Endodermal cell (in vitro differentiated cells): ENCODE results near the gene ZNF155. TPM values are rescaled to one million over a fixed set of nuclear protein-coding genes. Genes with fewer than 3 reads are reported as not detected.

Experiments used
- DNase-seq: peaks from one replicate; pipeline ENCODE4 v3.0.0-alpha.2; 2017
- H3K27ac ChIP-seq: 2 replicates; pipeline ENCODE4 v1.5.1; 2013; ENCODE audit warnings: mild to moderate bottlenecking, low read depth, low read length, moderate library complexity
- H3K27me3 ChIP-seq: 2 replicates; pipeline ENCODE4 v1.6.1; 2013; ENCODE audit warnings: mild to moderate bottlenecking, low read length, moderate library complexity; ENCODE audit not compliant: insufficient read depth, control insufficient read depth, poor library complexity, severe bottlenecking
- H3K36me3 ChIP-seq: 2 replicates; pipeline ENCODE4 v1.7.0; 2013; ENCODE audit warnings: mild to moderate bottlenecking, low read length, moderate library complexity; ENCODE audit not compliant: control insufficient read depth, insufficient read depth
- H3K4me1 ChIP-seq: one replicate; pipeline ENCODE4 v1.7.0; 2013; ENCODE audit warnings: low read length; ENCODE audit not compliant: control insufficient read depth, insufficient read depth
- H3K4me3 ChIP-seq: 2 replicates; pipeline ENCODE4 v1.5.1; 2013; ENCODE audit warnings: mild to moderate bottlenecking, low read length, moderate library complexity
- H3K9ac ChIP-seq: 2 replicates; pipeline ENCODE4 v1.6.1; 2013; ENCODE audit warnings: mild to moderate bottlenecking, low read length, moderate library complexity; ENCODE audit not compliant: poor library complexity, severe bottlenecking; ENCODE audit errors: extremely low read depth
- H3K9me3 ChIP-seq: 2 replicates; pipeline ENCODE4 v1.6.1; 2013; ENCODE audit warnings: mild to moderate bottlenecking, low read length, moderate library complexity; ENCODE audit not compliant: control insufficient read depth
- H3K27ac Mint-ChIP-seq: 2 replicates; pipeline ENCODE4 v1.8.0; 2020; ENCODE audit warnings: mixed read lengths
- H3K27me3 Mint-ChIP-seq: 2 replicates; pipeline ENCODE4 v1.8.0; 2021; ENCODE audit warnings: mild to moderate bottlenecking, mixed read lengths; ENCODE audit not compliant: insufficient read depth
- H3K36me3 Mint-ChIP-seq: 2 replicates; pipeline ENCODE4 v1.8.0; 2020; ENCODE audit warnings: low read depth, mixed read lengths
- H3K4me1 Mint-ChIP-seq: 2 replicates; pipeline ENCODE4 v1.8.0; 2020; ENCODE audit warnings: mixed read lengths
- H3K4me3 Mint-ChIP-seq: 2 replicates; pipeline ENCODE4 v1.8.0; 2020; ENCODE audit warnings: mild to moderate bottlenecking, moderate library complexity, mixed read lengths
- H3K9me3 Mint-ChIP-seq: 2 replicates; pipeline ENCODE4 v1.8.0; 2020; ENCODE audit warnings: mild to moderate bottlenecking, mixed read lengths
- WGBS, 2 experiments: methylation state at CpG; one replicate each; pipeline versions ENCODE4 v1.1.5 to v1.1.7; 2013; ENCODE audit warnings: missing lambda C conversion rate in 2 of 2, mixed read lengths in 1 of 2; ENCODE audit not compliant: insufficient coverage in 1 of 2, insufficient read length in 1 of 2; 5-methylcytosine and 5-hydroxymethylcytosine counted together
- long read RNA-seq, 4 experiments: library from polyadenylated mRNA in 2 of 4; library from RNA in 1 of 4; library from capped mRNA in 1 of 4; stranded (forward) in 3 of 4; unstranded in 1 of 4; transcript quantifications; one replicate each; pipeline ENCODE4 v2.0.0, GENCODE V29; 2020 to 2021; ENCODE audit warnings: inconsistent platforms in 1 of 4
- polyA plus RNA-seq, 2 experiments: library from polyadenylated mRNA; stranded (reverse); fragments of 50-300 nt; gene quantifications; one replicate each; pipeline ENCODE4 v1.2.3, GENCODE V29; 2013
- total RNA-seq, 2 donors: library from RNA; stranded (reverse); fragmentation: NEBNext Ultra II Directional in 1 of 2; extraction: Animal tissue kit (Norgen Biotek cat#: 25700) in 1 of 2; gene quantifications; 2 replicates in 1 of 2; 3 replicates in 1 of 2; pipeline ENCODE4 v1.2.1, GENCODE V29; 2021
- TF ChIP-seq, protein P1 (sequence below): fragments of 200-600 bp; sonication (generic); conservative IDR thresholded peaks from 2 replicates; pipeline ENCODE4 v1.5.0; 2021; ENCODE audit warnings: antibody characterized with exemption, mild to moderate bottlenecking

Gene ZNF155
- total RNA-seq = 10 to 100 TPM in 1 of 2 donors, 1 to 10 TPM in 1; 9.7 to 12.7 TPM
- 12.0 TPM for polyA plus RNA-seq (2013, experiment 1 of 2)
- 8.7 TPM for polyA plus RNA-seq (2013, experiment 2 of 2)
- long read RNA-seq, experiment 1, partial matches to known transcripts = 2 of 3 reads
- long read RNA-seq, experiment 1, other reads (novel, unspliced or antisense) = 1 of 3 reads
- long read RNA-seq, experiment 2, partial matches to known transcripts = 0 of 7 reads
- long read RNA-seq, experiment 2, other reads (novel, unspliced or antisense) = 2 of 7 reads
- long read RNA-seq, experiment 3, transcript ZNF155-201 (5 exons, 2,596 nt) = major isoform, 14 of 24 reads
- long read RNA-seq, experiment 3, partial matches to known transcripts = 1 of 24 reads
- long read RNA-seq, experiment 3, other reads (novel, unspliced or antisense) = 4 of 24 reads
- long read RNA-seq, experiment 4, partial matches to known transcripts = 1 of 8 reads
- long read RNA-seq, experiment 4, other reads (novel, unspliced or antisense) = 4 of 8 reads

DNA sequence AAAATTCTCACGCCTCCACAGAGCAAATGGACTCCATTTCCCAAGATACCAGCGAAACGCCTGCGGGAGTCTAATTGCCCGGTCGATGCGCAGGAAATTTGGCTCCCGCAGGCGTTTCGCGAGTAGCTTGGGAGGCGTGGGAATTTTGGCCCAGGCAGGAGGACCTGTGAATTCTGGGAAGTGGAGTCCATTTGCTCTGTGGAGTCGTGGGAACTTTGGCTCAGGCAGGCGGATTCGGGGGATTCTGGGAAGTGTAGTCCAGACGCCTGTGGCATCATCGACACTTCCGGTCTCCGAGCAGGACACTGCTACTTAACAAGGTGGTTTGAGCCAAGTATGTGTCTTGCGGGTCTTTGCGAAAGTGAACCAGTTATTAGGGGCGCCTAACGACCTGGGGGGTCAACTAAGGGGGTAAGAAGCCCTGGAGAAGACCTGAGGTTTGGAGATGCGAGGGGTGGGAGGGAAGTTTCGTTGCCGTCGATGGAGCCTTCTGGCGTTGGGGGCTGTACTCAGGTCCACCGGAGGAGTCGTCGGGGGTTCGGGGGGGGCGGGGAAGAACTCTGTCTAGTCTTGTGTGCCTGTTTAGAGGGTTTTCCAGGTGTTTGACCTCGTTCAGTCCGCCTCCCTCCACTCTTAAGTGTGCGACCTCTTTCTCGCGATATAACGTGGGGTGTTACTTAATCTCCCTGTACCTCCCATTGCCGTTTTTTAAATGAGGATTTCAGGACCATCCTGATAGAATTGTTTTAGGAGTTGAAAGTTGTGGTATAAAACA is at the start of gene ZNF155:
Gene ZNF155 (plus strand): TSS at position 277 of the 775 bp plus-strand sequence. CDS start 4,356 bp downstream, outside the sequence.
- Histone ChIP-seq H3K4me3 (peak within 1 kb of the TSS; percentile 93), H3K27ac (no peak within 1 kb of the TSS), H3K36me3 (peaks cover 11% of the 10 kb centered on the region), H3K4me1 (no peaks in the 10 kb centered on the region), H3K9me3 (no peaks in the 10 kb centered on the region), H3K9ac (peak within 1 kb of the TSS; percentile 77), H3K27me3 (no peaks in the 10 kb centered on the region)
- TF ChIP-seq, protein P1, sequence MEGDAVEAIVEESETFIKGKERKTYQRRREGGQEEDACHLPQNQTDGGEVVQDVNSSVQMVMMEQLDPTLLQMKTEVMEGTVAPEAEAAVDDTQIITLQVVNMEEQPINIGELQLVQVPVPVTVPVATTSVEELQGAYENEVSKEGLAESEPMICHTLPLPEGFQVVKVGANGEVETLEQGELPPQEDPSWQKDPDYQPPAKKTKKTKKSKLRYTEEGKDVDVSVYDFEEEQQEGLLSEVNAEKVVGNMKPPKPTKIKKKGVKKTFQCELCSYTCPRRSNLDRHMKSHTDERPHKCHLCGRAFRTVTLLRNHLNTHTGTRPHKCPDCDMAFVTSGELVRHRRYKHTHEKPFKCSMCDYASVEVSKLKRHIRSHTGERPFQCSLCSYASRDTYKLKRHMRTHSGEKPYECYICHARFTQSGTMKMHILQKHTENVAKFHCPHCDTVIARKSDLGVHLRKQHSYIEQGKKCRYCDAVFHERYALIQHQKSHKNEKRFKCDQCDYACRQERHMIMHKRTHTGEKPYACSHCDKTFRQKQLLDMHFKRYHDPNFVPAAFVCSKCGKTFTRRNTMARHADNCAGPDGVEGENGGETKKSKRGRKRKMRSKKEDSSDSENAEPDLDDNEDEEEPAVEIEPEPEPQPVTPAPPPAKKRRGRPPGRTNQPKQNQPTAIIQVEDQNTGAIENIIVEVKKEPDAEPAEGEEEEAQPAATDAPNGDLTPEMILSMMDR = no peak
- Mint-ChIP-seq H3K4me1 (peaks cover 2% of the 10 kb centered on the region), H3K27me3 (peaks cover 2% of the 10 kb centered on the region), H3K36me3 (peaks cover 5% of the 10 kb centered on the region), H3K4me3 (peak within 1 kb of the TSS; percentile 96), H3K27ac (peak within 1 kb of the TSS; percentile 95), H3K9me3 (peaks cover 3% of the 10 kb centered on the region)
- peak; percentile 96 for DNase-seq
- WGBS, 2 experiments = 0 to 1% methylated on average over 14 to 40 of the region's 40 CpGs

DNA sequence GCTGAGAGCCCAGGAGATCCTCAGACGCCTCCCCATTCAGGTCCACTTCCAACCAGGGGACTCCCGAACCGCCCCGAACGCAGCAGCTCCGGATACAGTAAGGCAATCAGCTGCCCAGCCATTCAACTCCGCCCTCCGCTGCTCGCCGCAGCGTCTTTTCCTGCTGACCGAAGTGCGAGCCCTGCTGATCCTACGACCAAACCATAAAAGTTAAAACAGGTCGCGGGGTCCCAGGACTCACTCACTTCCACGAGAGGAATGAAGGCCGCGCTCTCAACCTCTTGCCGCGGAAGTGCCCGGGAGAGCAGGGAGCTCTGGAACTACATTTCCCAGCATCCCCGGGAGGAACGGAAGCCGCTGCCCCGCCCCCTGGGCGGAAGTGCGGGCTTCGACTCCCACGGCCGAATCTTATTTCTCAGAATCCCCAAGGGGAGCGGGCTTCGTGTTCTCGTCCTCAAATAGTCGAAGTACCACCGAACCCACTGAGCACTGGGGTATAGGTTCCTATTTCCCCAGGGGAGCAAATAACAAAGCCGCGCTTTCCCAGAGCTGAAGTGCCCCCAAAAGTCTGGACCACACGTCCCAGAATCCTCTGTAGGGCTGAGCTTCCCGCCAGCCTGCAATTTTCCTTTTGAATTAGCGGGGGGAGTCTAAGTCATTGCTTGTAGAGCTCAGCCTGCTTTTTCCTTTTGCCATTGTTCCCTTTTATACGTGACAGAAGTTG is 48.8 kb upstream of the ZNF155 start, which contains the start of gene ZNF45:
Gene ZNF45 (minus strand): TSS at position 298 of the 724 bp plus-strand sequence. CDS start 13,097 bp downstream, outside the sequence.
- peak within 1 kb of the TSS; percentile 94 for H3K27ac Mint-ChIP-seq
- peak; percentile 95 for DNase-seq
- H3K27me3 Mint-ChIP-seq = peaks cover 4% of the 10 kb centered on the region
- Histone ChIP-seq H3K9ac (peak within 1 kb of the TSS; percentile 63), H3K27me3 (no peaks in the 10 kb centered on the region), H3K27ac (no peak within 1 kb of the TSS), H3K4me3 (peak within 1 kb of the TSS; percentile 97), H3K9me3 (no peaks in the 10 kb centered on the region), H3K36me3 (peaks cover 31% of the 10 kb centered on the region), H3K4me1 (no peaks in the 10 kb centered on the region)
- 1% methylated on average over 22 to 42 of the region's 42 CpGs for WGBS, 2 experiments
- TF ChIP-seq, protein P1 = no peak
- peaks cover 27% of the 10 kb centered on the region for H3K36me3 Mint-ChIP-seq
- H3K4me3 Mint-ChIP-seq = peak within 1 kb of the TSS; percentile 95
- H3K9me3 Mint-ChIP-seq = peaks cover 11% of the 10 kb centered on the region
- peaks cover 8% of the 10 kb centered on the region for H3K4me1 Mint-ChIP-seq

DNA sequence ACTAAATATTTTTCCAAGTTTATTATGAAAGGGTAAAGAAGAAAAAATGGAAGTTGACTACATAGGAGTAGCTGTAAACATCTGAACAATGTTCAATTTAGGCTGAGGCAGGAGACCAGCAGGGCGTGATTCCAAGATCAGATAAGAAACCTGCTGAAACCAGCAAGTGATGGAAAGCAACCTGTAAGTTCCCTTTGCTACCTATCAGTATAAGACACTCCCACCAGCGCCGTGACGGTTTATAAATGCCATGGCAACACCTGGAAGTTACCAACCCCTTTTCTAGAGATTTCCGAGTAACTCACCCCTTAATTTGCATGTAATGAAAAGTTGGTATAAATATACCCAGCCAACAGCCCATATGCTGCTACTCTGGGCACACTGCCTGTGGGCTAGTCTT is 47.8 kb upstream of the ZNF155 start:
- peaks cover 5% of the 10 kb centered on the region for H3K27me3 Mint-ChIP-seq
- WGBS, 2 experiments = 60 to 92% methylated on average over 2 to 5 of the region's 5 CpGs
- peaks cover 12% of the 10 kb centered on the region for H3K9me3 Mint-ChIP-seq
- H3K4me3 Mint-ChIP-seq = peak overlapping the region; percentile 95
- no peaks in the 10 kb centered on the region for H3K9me3 ChIP-seq
- H3K4me1 Mint-ChIP-seq = peaks cover 8% of the 10 kb centered on the region
- no peak for DNase-seq
- no peak overlapping the region for H3K9ac ChIP-seq
- peaks cover 8% of the 10 kb centered on the region for H3K27me3 ChIP-seq
- H3K36me3 Mint-ChIP-seq = peaks cover 18% of the 10 kb centered on the region
- H3K27ac Mint-ChIP-seq = no peak overlapping the region
- no peak overlapping the region for H3K27ac ChIP-seq
- TF ChIP-seq, protein P1 = no peak
- no peaks in the 10 kb centered on the region for H3K4me1 ChIP-seq
- H3K36me3 ChIP-seq = peaks cover 21% of the 10 kb centered on the region
- H3K4me3 ChIP-seq = no peak overlapping the region
